ENCODE measurements around the gene ARFGEF3.

Gene ARFGEF3

GRCh38 chr6:138162111-138162954 is 594 bp downstream of the ARFGEF3 start:
- no peak overlapping the region for H3K27ac ChIP-seq (ENCODE audit: low read depth, low read length)
- H3K79me2 ChIP-seq (ENCODE audit: control insufficient read depth, insufficient read depth, low read length, unreplicated experiment): no peaks in the 10 kb centered on the region
- H3K27me3 ChIP-seq (ENCODE audit: insufficient read depth, low read length): peaks cover 83% of the 10 kb centered on the region
- H3K4me1 ChIP-seq (ENCODE audit: control insufficient read depth, insufficient read depth, low read length, unreplicated experiment): no peaks in the 10 kb centered on the region
- H2AFZ ChIP-seq (ENCODE audit: low read length, unreplicated experiment): peak overlapping the region; percentile 83
- H3K4me3 ChIP-seq (ENCODE audit: low read depth, low read length): peak overlapping the region; percentile 88
- no peaks in the 10 kb centered on the region for H3K36me3 ChIP-seq (ENCODE audit: insufficient read depth, low read length)

- Histone ChIP-seq H3K36me3 (ENCODE audit: insufficient read depth, low read length) (no peaks in the 10 kb centered on the region), H3K27me3 (ENCODE audit: insufficient read depth, low read length) (peaks cover 83% of the 10 kb centered on the region), H3K4me1 (ENCODE audit: control insufficient read depth, insufficient read depth, low read length, unreplicated experiment) (no peaks in the 10 kb centered on the region), H3K27ac (ENCODE audit: low read depth, low read length) (no peak overlapping the region), H2AFZ (ENCODE audit: low read length, unreplicated experiment) (no peak overlapping the region), H3K79me2 (ENCODE audit: control insufficient read depth, insufficient read depth, low read length, unreplicated experiment) (no peaks in the 10 kb centered on the region), H3K4me3 (ENCODE audit: low read depth, low read length) (peak overlapping the region; percentile 88)
Measured at GRCh38 chr6:138162955-138163575, 1.3 kb downstream of the ARFGEF3 start.

GRCh38 chr6:138175596-138175995 is 13.9 kb downstream of the ARFGEF3 start:
- no peaks in the 10 kb centered on the region for H3K4me1 ChIP-seq (ENCODE audit: control insufficient read depth, insufficient read depth, low read length, unreplicated experiment)
- no peak overlapping the region for H2AFZ ChIP-seq (ENCODE audit: low read length, unreplicated experiment)
- no peak overlapping the region for H3K4me3 ChIP-seq (ENCODE audit: low read depth, low read length)
- peaks cover 55% of the 10 kb centered on the region for H3K27me3 ChIP-seq (ENCODE audit: insufficient read depth, low read length)
- no peak overlapping the region for H3K27ac ChIP-seq (ENCODE audit: low read depth, low read length)
- no peaks in the 10 kb centered on the region for H3K36me3 ChIP-seq (ENCODE audit: insufficient read depth, low read length)
- no peaks in the 10 kb centered on the region for H3K79me2 ChIP-seq (ENCODE audit: control insufficient read depth, insufficient read depth, low read length, unreplicated experiment)

GRCh38 chr6:138176652-138177232 is 15.0 kb downstream of the ARFGEF3 start:
- Histone ChIP-seq H3K27me3 (ENCODE audit: insufficient read depth, low read length) (peaks cover 60% of the 10 kb centered on the region), H3K4me3 (ENCODE audit: low read depth, low read length) (no peak overlapping the region), H3K36me3 (ENCODE audit: insufficient read depth, low read length) (no peaks in the 10 kb centered on the region), H3K79me2 (ENCODE audit: control insufficient read depth, insufficient read depth, low read length, unreplicated experiment) (no peaks in the 10 kb centered on the region), H3K4me1 (ENCODE audit: control insufficient read depth, insufficient read depth, low read length, unreplicated experiment) (no peaks in the 10 kb centered on the region), H2AFZ (ENCODE audit: low read length, unreplicated experiment) (no peak overlapping the region), H3K27ac (ENCODE audit: low read depth, low read length) (no peak overlapping the region)

GRCh38 chr6:138182939-138183789 is 21.4 kb downstream of the ARFGEF3 start:
- Histone ChIP-seq H3K27me3 (ENCODE audit: insufficient read depth, low read length) (peaks cover 80% of the 10 kb centered on the region), H3K36me3 (ENCODE audit: insufficient read depth, low read length) (no peaks in the 10 kb centered on the region), H3K79me2 (ENCODE audit: control insufficient read depth, insufficient read depth, low read length, unreplicated experiment) (no peaks in the 10 kb centered on the region), H3K27ac (ENCODE audit: low read depth, low read length) (no peak overlapping the region), H3K4me3 (ENCODE audit: low read depth, low read length) (no peak overlapping the region), H3K4me1 (ENCODE audit: control insufficient read depth, insufficient read depth, low read length, unreplicated experiment) (no peaks in the 10 kb centered on the region), H2AFZ (ENCODE audit: low read length, unreplicated experiment) (no peak overlapping the region)

- Histone ChIP-seq H3K79me2 (ENCODE audit: control insufficient read depth, insufficient read depth, low read length, unreplicated experiment) (no peaks in the 10 kb centered on the region), H3K27me3 (ENCODE audit: insufficient read depth, low read length) (peaks cover 81% of the 10 kb centered on the region), H3K27ac (ENCODE audit: low read depth, low read length) (no peak overlapping the region), H2AFZ (ENCODE audit: low read length, unreplicated experiment) (no peak overlapping the region), H3K4me1 (ENCODE audit: control insufficient read depth, insufficient read depth, low read length, unreplicated experiment) (no peaks in the 10 kb centered on the region), H3K4me3 (ENCODE audit: low read depth, low read length) (no peak overlapping the region), H3K36me3 (ENCODE audit: insufficient read depth, low read length) (no peaks in the 10 kb centered on the region)
Measured at GRCh38 chr6:138183790-138184134, 22.0 kb downstream of the ARFGEF3 start.

GRCh38 chr6:138184230-138184629 is 22.5 kb downstream of the ARFGEF3 start:
- peaks cover 82% of the 10 kb centered on the region for H3K27me3 ChIP-seq (ENCODE audit: insufficient read depth, low read length)
- H3K79me2 ChIP-seq (ENCODE audit: control insufficient read depth, insufficient read depth, low read length, unreplicated experiment): no peaks in the 10 kb centered on the region
- no peak overlapping the region for H2AFZ ChIP-seq (ENCODE audit: low read length, unreplicated experiment)
- no peak overlapping the region for H3K27ac ChIP-seq (ENCODE audit: low read depth, low read length)
- H3K4me1 ChIP-seq (ENCODE audit: control insufficient read depth, insufficient read depth, low read length, unreplicated experiment): no peaks in the 10 kb centered on the region
- no peaks in the 10 kb centered on the region for H3K36me3 ChIP-seq (ENCODE audit: insufficient read depth, low read length)
- H3K4me3 ChIP-seq (ENCODE audit: low read depth, low read length): no peak overlapping the region

GRCh38 chr6:138187156-138187555 is 25.4 kb downstream of the ARFGEF3 start:
- no peaks in the 10 kb centered on the region for H3K36me3 ChIP-seq (ENCODE audit: insufficient read depth, low read length)
- no peaks in the 10 kb centered on the region for H3K4me1 ChIP-seq (ENCODE audit: control insufficient read depth, insufficient read depth, low read length, unreplicated experiment)
- H3K79me2 ChIP-seq (ENCODE audit: control insufficient read depth, insufficient read depth, low read length, unreplicated experiment): no peaks in the 10 kb centered on the region
- no peak overlapping the region for H3K27ac ChIP-seq (ENCODE audit: low read depth, low read length)
- peaks cover 82% of the 10 kb centered on the region for H3K27me3 ChIP-seq (ENCODE audit: insufficient read depth, low read length)
- no peak overlapping the region for H3K4me3 ChIP-seq (ENCODE audit: low read depth, low read length)
- no peak overlapping the region for H2AFZ ChIP-seq (ENCODE audit: low read length, unreplicated experiment)

GRCh38 chr6:138188278-138188941 is 26.7 kb downstream of the ARFGEF3 start:
- no peaks in the 10 kb centered on the region for H3K79me2 ChIP-seq (ENCODE audit: control insufficient read depth, insufficient read depth, low read length, unreplicated experiment)
- no peak overlapping the region for H3K27ac ChIP-seq (ENCODE audit: low read depth, low read length)

GRCh38 chr6:138194287-138194686 is 32.5 kb downstream of the ARFGEF3 start:
- Histone ChIP-seq H3K27ac (ENCODE audit: low read depth, low read length) (no peak overlapping the region), H3K79me2 (ENCODE audit: control insufficient read depth, insufficient read depth, low read length, unreplicated experiment) (no peaks in the 10 kb centered on the region), H3K27me3 (ENCODE audit: insufficient read depth, low read length) (peaks cover 42% of the 10 kb centered on the region), H3K4me1 (ENCODE audit: control insufficient read depth, insufficient read depth, low read length, unreplicated experiment) (no peaks in the 10 kb centered on the region), H3K36me3 (ENCODE audit: insufficient read depth, low read length) (no peaks in the 10 kb centered on the region), H2AFZ (ENCODE audit: low read length, unreplicated experiment) (no peak overlapping the region), H3K4me3 (ENCODE audit: low read depth, low read length) (no peak overlapping the region)

More at GRCh38 chr6:138188278-138188941, 26.7 kb downstream of the ARFGEF3 start:
- Histone ChIP-seq H3K36me3 (ENCODE audit: insufficient read depth, low read length) (no peaks in the 10 kb centered on the region), H2AFZ (ENCODE audit: low read length, unreplicated experiment) (no peak overlapping the region), H3K4me3 (ENCODE audit: low read depth, low read length) (no peak overlapping the region), H3K4me1 (ENCODE audit: control insufficient read depth, insufficient read depth, low read length, unreplicated experiment) (no peaks in the 10 kb centered on the region), H3K27me3 (ENCODE audit: insufficient read depth, low read length) (peaks cover 82% of the 10 kb centered on the region)
